Transverse colon (tissue), 4 donors: ENCODE data around the gene CCDC88C.

Experiments used
- CTCF ChIP-seq, 5 experiments: fragments of 200-600 bp in 3 of 5; fragments of 450-650 bp in 2 of 5; sonication (generic) in 3 of 5; IDR thresholded peaks; 1 replicate in 2 of 5; 2 replicates in 3 of 5; pipeline ENCODE4 v1.5.1; 2016 to 2017; ENCODE audit warnings: antibody characterized with exemption in 5 of 5, inconsistent platforms in 3 of 5, mild to moderate bottlenecking in 2 of 5, moderate library complexity in 1 of 5
- EP300 ChIP-seq: sonication (generic); formaldehyde crosslinking; IDR thresholded peaks from one replicate; pipeline ENCODE4 v1.6.1; 2017; ENCODE audit warnings: antibody characterized with exemption, low read depth
- POLR2A ChIP-seq: fragments of 450-650 bp; IDR thresholded peaks from one replicate; pipeline ENCODE4 v1.6.1; 2016; ENCODE audit warnings: antibody characterized with exemption, mild to moderate bottlenecking, moderate library complexity
- POLR2AphosphoS5 ChIP-seq, 3 donors: sonication (generic); formaldehyde crosslinking; IDR thresholded peaks; one replicate each; pipeline ENCODE4 v1.6.1; 2016; ENCODE audit warnings: antibody characterized with exemption in 3 of 3

DNA sequence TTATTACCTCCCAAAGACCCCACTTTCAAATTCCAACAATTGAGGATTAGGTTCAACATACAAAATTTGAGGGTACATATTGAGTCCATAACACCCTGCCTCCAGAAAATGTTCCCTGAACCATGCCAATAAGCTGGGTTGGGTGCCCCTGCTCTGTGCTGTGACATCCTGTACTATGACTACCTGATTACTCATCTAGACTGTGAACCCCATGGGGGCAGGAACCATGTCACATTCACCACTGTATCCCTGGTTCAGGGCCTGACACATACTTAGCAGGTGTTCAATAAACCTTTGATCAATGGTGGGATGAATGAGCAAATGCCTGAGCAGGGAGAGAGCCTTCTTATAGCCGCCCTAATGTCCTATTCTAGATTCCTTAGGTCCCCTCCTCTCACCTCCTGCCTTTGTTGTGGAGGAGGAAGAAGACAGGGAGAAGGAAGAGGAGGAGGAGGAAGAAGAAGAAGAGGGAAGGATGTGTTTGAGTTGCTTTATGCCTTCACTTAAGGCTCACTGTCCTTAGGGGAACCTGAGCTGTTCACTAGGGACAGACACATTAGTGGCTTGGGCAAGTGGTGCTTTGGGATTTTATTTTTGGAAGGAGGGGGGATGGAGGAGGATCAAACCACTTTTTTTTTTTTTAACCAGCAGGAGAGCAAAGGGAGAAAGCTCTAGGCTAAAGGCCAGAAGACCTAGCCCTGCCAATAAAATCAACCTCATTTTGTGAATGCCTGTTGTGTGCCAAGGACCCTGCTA is 194.4 kb downstream of the CCDC88C start:
- TF ChIP-seq POLR2A, result no peak
- no peak for TF ChIP-seq CTCF (IDR thresholded peaks at IDR 0.05)
- TF ChIP-seq EP300, result no peak
- TF ChIP-seq POLR2AphosphoS5 (IDR thresholded peaks at IDR 0.05), result no peak
